HG03342 (cell line): ENCODE results near the gene UBAP2.

Source experiments
- ATAC-seq: cut with Tn5 transposase; IDR thresholded peaks from one replicate; pipeline ENCODE4 v1.9.1; 2021; ENCODE audit warnings: mild to moderate bottlenecking, moderate library complexity; ENCODE audit not compliant: unreplicated experiment

UBAP2 gene, protein sequence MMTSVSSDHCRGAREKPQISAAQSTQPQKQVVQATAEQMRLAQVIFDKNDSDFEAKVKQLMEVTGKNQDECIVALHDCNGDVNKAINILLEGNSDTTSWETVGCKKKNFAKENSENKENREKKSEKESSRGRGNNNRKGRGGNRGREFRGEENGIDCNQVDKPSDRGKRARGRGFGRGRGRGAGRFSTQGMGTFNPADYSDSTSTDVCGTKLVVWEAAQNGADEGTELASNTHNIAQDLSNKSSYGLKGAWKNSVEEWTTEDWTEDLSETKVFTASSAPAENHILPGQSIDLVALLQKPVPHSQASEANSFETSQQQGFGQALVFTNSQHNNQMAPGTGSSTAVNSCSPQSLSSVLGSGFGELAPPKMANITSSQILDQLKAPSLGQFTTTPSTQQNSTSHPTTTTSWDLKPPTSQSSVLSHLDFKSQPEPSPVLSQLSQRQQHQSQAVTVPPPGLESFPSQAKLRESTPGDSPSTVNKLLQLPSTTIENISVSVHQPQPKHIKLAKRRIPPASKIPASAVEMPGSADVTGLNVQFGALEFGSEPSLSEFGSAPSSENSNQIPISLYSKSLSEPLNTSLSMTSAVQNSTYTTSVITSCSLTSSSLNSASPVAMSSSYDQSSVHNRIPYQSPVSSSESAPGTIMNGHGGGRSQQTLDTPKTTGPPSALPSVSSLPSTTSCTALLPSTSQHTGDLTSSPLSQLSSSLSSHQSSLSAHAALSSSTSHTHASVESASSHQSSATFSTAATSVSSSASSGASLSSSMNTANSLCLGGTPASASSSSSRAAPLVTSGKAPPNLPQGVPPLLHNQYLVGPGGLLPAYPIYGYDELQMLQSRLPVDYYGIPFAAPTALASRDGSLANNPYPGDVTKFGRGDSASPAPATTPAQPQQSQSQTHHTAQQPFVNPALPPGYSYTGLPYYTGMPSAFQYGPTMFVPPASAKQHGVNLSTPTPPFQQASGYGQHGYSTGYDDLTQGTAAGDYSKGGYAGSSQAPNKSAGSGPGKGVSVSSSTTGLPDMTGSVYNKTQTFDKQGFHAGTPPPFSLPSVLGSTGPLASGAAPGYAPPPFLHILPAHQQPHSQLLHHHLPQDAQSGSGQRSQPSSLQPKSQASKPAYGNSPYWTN

DNA sequence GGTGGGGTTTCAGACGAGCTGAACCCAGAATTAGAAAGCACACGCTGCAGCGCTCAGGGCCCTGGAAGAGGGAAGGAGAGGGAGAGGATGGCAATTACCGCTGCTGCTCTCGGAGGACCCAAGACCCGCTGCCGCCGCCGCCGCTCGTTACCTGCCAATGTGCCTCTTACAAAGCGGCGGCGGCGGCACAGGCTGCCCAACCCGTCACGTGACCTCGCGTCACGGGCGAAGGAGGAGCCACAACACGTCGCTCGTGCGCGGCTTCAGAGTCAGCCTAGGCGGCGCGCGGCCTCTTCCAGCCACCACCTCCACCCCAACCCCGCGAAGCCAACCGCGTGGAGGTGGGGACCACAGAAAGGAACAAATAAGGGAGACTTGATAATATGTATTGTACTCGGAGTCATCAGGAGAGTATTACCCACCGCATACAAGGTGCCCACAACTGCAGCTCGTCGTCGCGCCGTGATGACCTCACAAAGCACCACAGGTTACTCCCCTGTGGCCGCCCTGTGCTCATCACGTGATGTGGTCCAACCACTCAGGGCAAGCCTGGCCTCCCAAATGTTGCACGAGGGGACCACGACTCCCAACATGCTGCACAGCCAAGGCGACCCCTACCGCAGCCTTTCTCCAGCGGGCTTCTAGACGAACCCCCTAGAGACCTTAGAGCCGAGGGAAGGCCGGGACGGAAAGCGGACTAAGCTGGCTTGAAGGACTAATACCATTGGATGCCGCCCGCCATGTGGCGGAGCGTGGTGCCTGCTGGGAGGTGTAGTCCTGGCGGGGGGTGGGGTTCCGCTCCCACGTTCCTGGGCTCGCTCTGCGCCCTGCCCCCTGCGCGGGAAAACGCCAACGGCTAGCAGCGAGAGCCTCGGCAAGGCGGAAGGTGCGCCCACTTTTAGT is at the start of gene UBAP2:
UBAP2 (minus strand) TSS at position 161 of the 903 bp plus-strand sequence. CDS start 31,739 bp downstream, outside the sequence.
- ATAC-seq = peak; percentile 74

- ATAC-seq = peak; percentile 49
These were observed 49.6 kb upstream of the UBAP2 start for GRCh38 chr9:34098307-34098706.

DNA sequence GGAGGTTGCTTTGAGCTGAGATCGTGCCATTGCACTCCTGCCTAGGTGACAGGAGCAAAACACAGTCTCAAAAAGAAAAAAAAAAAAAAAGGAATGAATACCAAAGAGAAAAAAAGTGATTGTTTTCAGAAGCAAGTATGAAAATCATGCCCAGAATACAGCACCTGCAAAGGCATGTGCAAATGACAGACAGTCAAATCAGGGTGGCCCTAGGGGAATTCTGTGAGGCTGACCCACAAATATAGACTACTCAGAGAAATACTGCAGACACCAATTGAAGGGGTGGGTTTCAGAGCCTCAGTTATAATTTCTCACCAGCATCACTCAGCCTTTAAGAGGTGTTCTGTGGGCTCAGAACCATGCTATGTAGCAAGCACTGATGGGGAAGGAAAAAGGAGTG is 49.2 kb upstream of the UBAP2 start:
- ATAC-seq = peak; percentile 84

GRCh38 chr9:34096751-34097150 is 48.1 kb upstream of the UBAP2 start:
- no peak for ATAC-seq

- no peak for ATAC-seq
These were observed 44.9 kb upstream of the UBAP2 start for GRCh38 chr9:34093578-34093977.

DNA sequence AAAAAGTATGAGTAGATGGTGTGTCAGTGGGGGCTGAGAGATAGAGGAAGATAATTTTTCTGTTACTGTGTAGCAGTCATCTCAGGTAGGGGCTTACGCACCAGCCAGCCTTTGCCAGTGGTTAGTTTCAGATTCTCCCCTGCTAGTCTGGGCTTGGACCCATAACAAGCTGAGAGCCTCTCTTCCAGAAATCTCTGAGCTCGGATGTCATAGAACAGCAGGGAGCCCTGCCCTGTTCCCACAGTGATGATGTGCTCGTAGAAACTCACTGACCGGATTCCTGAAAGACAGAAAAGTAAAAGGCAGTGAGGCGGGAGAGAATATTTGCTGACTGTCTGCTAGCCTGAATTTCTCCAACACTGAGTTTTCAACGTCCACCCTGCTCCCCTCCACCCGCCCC is 40.6 kb upstream of the UBAP2 start:
- no peak for ATAC-seq

GRCh38 chr9:34087370-34087769 is 38.7 kb upstream of the UBAP2 start:
- no peak for ATAC-seq

DNA sequence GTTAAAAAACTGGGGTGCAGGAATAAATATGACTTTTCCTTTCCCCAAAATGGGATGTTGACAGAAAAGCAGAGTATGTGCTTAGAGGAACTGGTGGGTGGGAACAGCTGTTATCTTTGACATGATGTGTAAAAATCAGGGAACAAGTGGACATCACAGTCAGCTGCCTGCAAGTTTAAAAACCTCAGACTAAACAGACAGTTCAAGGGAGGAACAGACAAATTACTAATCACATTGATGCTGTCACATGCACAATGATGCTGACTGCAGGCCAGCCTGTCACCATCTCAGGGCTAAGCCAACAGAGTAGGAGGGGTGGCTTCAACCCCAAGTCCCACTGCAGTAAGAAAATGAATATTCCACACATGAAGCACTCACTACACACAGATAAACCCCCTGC is 38.2 kb upstream of the UBAP2 start:
- no peak for ATAC-seq

DNA sequence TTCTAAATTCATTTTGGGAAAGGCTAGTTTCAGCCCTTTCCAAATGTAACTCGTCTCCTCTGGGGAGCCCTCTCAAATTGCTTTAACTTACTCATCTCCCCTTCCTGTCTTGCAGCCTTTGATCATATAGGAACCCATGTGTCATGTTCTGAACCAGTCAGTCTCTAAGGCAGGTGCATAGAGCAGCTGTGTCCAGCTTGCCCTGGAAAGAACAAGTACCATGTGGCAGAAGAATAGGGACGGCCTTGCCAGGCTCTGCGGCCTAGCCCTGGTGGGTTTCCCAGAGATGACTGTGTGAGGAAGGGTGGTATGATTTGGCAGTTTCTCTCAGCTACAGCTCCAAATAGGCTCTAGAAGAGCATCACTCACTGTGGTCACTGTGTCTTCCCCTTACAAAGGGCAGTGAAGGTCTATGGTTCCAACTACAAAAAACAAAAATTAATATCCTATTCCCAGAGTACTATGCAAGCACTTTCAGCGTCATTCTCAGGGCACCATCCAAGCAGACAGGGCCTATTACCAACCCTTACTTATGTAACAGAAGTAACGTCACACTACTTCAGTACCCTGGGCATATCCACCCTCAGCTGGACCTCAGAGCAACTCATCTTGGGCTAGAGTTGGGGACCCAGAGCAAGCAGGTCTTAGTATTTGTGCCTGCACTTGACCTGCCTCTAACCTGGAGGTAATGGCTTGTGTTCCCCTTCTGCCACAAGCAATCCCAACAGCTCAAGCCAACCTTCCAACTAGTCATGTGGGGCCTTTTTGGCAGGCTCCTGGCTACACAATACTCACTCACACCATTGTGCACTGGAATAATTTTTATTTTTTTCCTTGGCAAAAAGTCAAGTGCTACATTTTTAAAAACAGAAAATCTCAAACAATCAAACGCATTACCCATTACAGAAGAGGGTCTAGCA is 37.2 kb upstream of the UBAP2 start:
- no peak for ATAC-seq

DNA sequence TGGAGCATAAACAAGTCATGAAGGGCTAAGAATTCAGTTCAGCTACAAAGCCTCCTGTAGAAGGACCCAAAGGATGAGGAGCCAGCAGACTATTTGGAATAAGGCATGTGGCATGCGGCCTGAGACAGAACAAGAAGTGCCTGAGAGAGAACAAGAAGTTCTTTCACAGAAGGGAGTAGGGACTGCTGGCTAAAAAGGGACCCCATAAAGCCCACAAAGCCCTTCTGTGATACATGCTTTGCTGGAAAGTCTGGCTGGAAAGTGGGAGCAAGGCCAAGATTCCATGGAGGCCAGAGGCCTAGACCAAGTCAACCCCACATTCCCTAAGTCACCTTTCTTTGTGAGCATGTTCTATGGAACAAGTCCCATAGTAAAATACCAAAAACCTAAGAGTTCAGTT is 35.9 kb upstream of the UBAP2 start:
- ATAC-seq = no peak

DNA sequence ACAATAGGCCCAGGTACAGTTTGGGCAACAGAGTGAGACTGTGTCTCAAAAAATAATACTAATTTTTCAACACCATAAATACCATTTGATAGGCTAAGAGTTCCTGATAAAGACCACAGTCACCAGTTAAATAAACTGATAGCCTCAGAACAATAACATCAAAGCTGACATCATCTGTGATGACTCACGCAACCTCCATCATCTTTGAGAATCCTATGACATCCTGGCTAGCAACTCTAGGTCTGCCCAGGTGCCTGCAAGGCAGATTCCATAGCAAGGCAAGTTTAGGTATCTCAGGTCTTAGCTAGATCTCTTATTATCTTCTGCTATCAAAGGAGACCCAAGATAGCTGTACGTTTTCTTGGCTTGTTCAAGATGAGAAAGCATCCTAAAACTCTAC is 30.5 kb upstream of the UBAP2 start:
- no peak for ATAC-seq

DNA sequence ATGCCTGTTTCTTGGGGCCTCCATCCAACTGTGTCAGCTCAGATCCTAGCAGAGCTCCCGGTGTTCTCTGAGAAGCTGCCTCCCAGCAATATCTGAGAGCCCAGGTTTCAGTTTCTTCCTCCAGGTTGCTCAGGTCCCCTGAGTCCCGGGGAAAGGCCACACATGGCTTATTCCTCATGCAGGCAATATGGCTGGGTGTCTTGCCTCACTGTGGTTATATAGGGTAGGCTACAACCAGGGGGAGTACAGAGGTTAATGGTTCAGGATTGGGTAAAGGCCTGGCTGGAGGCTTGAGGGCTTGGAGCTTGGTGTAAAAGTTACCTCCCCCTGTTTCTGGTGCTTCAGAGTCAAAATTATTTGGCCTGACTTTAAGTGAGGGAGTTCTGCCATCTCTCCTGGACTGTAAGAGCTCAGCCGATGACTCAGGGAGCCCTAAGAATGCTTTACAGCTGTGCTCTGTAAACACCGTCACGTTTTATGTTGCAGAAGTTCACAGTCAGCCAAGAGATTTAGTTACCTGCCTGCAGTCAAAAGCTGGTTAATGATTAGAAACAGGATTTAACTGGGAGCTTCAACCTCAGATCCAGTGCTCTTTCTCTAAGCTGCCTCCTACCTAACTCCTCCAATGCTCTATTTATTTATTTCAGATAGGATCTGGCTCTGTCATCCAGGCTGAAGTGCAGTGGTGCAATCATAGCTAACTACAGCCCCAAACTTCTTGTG is 24.3 kb upstream of the UBAP2 start:
- ATAC-seq = no peak

GRCh38 chr9:34072410-34072809 is 23.7 kb upstream of the UBAP2 start:
- no peak for ATAC-seq

GRCh38 chr9:34070606-34071324 is 22.1 kb upstream of the UBAP2 start:
- no peak for ATAC-seq

- ATAC-seq = no peak
These were observed 21.1 kb upstream of the UBAP2 start for GRCh38 chr9:34069831-34070230.

DNA sequence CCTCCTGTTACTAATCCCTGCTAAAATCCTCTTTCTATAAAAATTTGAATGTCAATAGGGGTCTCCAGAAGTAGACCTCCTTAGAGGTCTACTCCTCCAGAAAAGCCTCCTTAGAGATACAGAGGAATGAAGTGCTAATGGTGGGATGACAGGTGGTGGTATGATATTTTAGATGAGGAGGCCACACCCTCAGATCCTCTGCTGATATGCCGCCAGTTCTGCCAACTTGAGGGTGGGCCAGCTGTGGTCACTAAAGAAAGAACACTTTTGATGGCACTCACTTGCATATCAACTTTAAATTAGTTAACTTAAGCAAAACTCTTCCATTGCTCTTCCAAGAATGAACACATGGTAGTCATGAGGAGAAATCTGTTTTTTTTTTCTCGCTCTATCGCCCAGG is 16.9 kb upstream of the UBAP2 start:
- ATAC-seq = no peak

DNA sequence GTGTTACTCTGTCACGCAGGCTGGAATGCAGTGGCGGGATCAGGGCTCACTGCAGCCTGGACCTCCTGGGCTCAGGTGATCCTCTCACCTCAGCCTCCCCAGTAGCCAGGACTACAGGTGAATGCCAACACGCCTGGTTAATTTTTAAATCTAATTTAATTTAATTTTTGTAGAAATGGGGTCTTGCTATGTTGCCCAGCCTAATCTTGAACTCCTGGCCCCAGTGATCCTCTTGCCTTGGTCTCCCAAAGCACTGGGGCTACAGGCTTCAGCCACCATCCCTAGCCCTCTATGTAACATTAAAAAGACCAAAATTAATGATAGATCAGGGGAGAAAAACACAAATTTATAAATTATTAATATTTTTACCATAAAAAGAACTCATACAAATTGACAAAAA is 11.3 kb upstream of the UBAP2 start:
- ATAC-seq = no peak

- ATAC-seq = no peak
These were observed 10.6 kb upstream of the UBAP2 start for GRCh38 chr9:34059281-34059680.
